Renal pelvis (tissue), 4 donors: ENCODE measurements around the gene LOXL3. TPM values are rescaled to one million over a fixed set of nuclear protein-coding genes. Genes with fewer than 3 reads are reported as not detected.
"Not testable (repeated sequence)": the region's sequence is repeated elsewhere in the genome, so short reads cannot be mapped to it uniquely, and the experiment has no call there.

Experiments
- DNase-seq: peaks from one replicate; pipeline ENCODE4 v3.0.0-alpha.2; 2013
- polyA plus RNA-seq, 3 donors: library from polyadenylated mRNA; unstranded; fragments of 120-200 nt; gene quantifications; one replicate each; pipeline ENCODE4 v1.2.1, GENCODE V29; 2013; ENCODE audit not compliant: insufficient read length in 3 of 3

Gene LOXL3
- polyA plus RNA-seq, 3 donors: 10.1 to 11.4 (median 11.4) TPM

DNA sequence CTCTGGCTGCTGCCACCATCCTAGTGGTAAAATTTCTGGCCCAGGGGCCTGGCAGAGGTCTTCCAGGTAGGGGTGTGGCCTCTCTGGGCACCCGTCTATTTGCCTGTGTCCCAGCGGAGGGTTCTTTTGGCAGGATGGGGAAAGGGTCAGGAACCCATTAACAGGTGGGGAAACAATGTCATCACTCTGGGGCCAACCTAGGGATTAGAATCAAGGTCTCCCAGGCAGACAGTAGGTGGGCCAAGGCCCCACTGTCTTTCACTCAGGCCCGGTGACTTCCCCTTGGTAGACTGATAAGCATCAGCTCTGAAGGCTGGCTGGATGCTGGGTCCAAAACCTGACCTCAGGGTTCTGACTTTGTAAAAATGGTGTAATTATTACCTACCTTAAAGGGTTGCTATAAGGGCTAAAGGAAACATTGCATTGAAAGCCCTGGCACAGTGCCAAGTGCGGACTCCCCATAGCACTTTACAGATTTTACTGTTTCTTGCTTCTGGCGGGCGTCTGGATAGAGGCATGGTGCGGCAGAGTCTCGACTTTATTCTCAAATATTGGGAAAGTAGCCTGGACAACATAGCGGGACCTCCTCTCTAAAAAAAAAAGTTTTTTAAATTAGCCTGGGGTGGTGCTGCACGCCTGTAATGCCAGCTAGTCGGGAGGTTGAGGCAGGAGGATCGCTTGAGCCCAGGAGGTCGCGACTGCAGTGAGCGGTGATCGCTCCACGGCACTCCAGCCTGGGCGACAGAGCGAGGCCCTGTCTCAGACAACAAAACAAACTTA lies 56.6 kb downstream of the LOXL3 start:
- DNase-seq: no peak

- no peak for DNase-seq
Measured at GRCh38 chr2:74495440-74495839, 58.3 kb downstream of the LOXL3 start.

GRCh38 chr2:74493546-74493945 lies 60.2 kb downstream of the LOXL3 start:
- DNase-seq: no peak

- no peak for DNase-seq
Measured at GRCh38 chr2:74491648-74492544, 61.8 kb downstream of the LOXL3 start.

DNA sequence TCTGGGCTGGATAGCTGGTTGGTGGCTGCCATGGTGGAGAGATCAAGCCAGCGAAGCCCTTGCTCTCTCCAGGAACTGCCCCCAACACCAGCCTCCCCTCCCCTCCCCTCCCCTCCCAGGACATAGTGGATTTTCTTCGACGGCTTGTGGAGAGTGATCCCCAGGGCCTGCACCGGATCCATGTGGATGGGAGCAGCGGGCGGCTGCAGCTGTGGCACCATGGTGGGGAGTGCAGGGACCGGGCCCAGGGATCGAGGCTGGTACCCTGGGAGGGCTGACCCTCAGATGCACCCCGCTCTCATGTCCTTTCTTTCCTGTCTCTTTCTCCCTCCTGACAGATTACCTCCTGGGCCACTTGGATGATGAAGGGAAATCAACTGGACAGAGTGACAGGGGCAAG lies 63.8 kb downstream of the LOXL3 start:
- no peak for DNase-seq

GRCh38 chr2:74488643-74489481 lies 64.9 kb downstream of the LOXL3 start:
- no peak for DNase-seq

DNA sequence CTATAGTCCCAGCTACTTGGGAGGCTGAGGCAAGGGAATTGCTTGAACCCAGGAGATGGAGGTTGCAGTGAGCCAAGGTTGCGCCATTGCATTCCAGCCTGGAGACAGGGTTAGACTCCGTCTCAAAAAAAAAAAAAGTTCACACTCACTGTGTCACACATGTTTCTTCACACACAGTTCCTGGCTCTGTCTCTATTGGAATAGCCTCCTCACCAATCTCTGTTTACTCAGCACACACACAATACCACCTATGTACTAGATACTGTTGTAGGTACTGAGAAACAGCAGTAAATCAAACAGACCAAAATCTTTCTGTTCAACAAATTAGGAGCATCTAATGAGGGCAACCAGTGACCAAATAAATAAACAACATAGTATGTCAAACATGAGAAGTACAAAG lies 67.6 kb downstream of the LOXL3 start:
- no peak for DNase-seq

DNA sequence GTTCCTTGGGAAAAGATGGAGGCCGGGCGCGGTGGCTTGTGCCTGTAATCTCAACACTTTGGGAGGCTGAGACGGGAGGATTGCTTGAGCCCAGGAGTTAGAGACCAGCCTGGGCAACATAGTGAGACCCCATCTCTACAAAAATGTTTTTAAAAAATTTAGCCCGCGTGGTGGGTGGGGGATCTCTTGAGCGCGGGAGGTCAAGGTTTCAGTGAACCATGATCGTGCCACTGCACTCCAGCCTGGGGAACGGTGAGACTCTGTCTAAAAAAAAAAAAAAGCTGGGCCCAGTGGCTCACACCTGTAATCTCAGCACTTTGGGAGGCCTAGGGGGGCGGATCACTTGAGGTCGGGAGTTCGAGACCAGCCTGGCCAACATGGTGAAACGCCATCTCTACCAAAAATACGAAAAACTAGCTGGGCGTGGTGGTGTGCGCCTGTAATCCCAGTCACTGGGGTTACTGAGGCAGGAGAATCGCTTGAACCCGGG lies 70.0 kb downstream of the LOXL3 start:
- not testable (repeated sequence) for DNase-seq

- peak; percentile 97 for DNase-seq
Measured at GRCh38 chr2:74482801-74483674, 70.7 kb downstream of the LOXL3 start, which contains the start of the genes CCDC142 and TTC31. Gene CCDC142, minus strand, starts transcription at chr2:74482998. Its CDS starts 161 bp downstream, at chr2:74482837. Gene TTC31, plus strand, starts transcription at chr2:74483081. Its CDS starts 15 bp downstream, at chr2:74483096.

Other genes with a start within 250 kb of the LOXL3 start
- gene SLC4A5, start 210.5 kb downstream of the LOXL3 start, polyA plus RNA-seq: 1 to 10 TPM; 1.9 to 5.6 (median 3.4) TPM
- 100 to 1,000 TPM; 157 to 179 (median 167) TPM for gene DCTN1, start 173.6 kb downstream of the LOXL3 start, polyA plus RNA-seq
- 1 to 10 TPM; 8.4 to 9.2 (median 8.5) TPM for gene C2orf81, start 132.3 kb downstream of the LOXL3 start, polyA plus RNA-seq
- 10 to 100 TPM; 38.6 to 44.6 (median 43.7) TPM for gene WDR54, start 132.2 kb downstream of the LOXL3 start, polyA plus RNA-seq
- 10 to 100 TPM; 77.2 to 92.8 (median 82.4) TPM for gene RTKN, start 112.0 kb downstream of the LOXL3 start, polyA plus RNA-seq
- gene INO80B, start 98.9 kb downstream of the LOXL3 start, polyA plus RNA-seq: 10 to 100 TPM; 26.5 to 38.9 (median 28.7) TPM
- 100 to 1,000 TPM; 126 to 130 (median 127) TPM for gene WBP1, start 95.5 kb downstream of the LOXL3 start, polyA plus RNA-seq
- 10 to 100 TPM; 48.8 to 60.1 (median 49.3) TPM for gene MOGS, start 88.6 kb downstream of the LOXL3 start, polyA plus RNA-seq
- gene MRPL53, start 81.3 kb downstream of the LOXL3 start, polyA plus RNA-seq: 10 to 100 TPM; 52.0 to 74.4 (median 62.3) TPM
- 10 to 100 TPM; 10.2 to 18.6 (median 17.1) TPM for gene CCDC142, start 70.9 kb downstream of the LOXL3 start, polyA plus RNA-seq
- gene TTC31, start 70.9 kb downstream of the LOXL3 start, polyA plus RNA-seq: 10 to 100 TPM; 29.3 to 36.0 (median 34.1) TPM
- gene LBX2, start 54.3 kb downstream of the LOXL3 start, polyA plus RNA-seq: 1 to 10 TPM; 3.1 to 7.9 (median 3.9) TPM
- 10 to 100 TPM; 25.2 to 29.2 (median 27.8) TPM for gene PCGF1, start 46.2 kb downstream of the LOXL3 start, polyA plus RNA-seq
- gene TLX2, start 39.5 kb downstream of the LOXL3 start, polyA plus RNA-seq: under 1 TPM; 0.06 to 0.17 (median 0.13) TPM
- gene DQX1, start 27.7 kb downstream of the LOXL3 start, polyA plus RNA-seq: under 1 TPM; 0.21 to 0.57 (median 0.43) TPM
- gene AUP1, start 24.2 kb downstream of the LOXL3 start, polyA plus RNA-seq: 100 to 1,000 TPM; 106 to 113 (median 110) TPM
- gene HTRA2, start 24.0 kb downstream of the LOXL3 start, polyA plus RNA-seq: 10 to 100 TPM; 34.8 to 37.9 (median 37.0) TPM
- 10 to 100 TPM; 10.1 to 11.0 (median 10.5) TPM for gene DOK1, start 778 bp upstream of the LOXL3 start, polyA plus RNA-seq
- 1 to 10 TPM in 1 of 3 donors, under 1 TPM in 2; 0.61 to 1.1 (median 0.75) TPM for gene M1AP, start 94.4 kb upstream of the LOXL3 start, polyA plus RNA-seq
- gene SEMA4F, start 100.3 kb upstream of the LOXL3 start, polyA plus RNA-seq: 1 to 10 TPM; 6.8 to 8.7 (median 7.4) TPM